H4 (cell line): ENCODE results near the gene MAP4K4. TPM values are rescaled to one million over a fixed set of nuclear protein-coding genes. Genes with fewer than 3 reads are reported as not detected.

Experiments used
- DNase-seq: peaks from one replicate; pipeline ENCODE4 v3.0.0-alpha.2; 2015; ENCODE audit warnings: low spot score
- total RNA-seq: library from RNA; depleted of rRNA; stranded (reverse); fragments of >200 nt; shearing (Covaris generic); gene quantifications from 2 replicates; pipeline ENCODE4 v1.2.3, GENCODE V29; 2014

Gene MAP4K4
- total RNA-seq, 1 experiment from 2014 or later, result 26.4 TPM

DNA sequence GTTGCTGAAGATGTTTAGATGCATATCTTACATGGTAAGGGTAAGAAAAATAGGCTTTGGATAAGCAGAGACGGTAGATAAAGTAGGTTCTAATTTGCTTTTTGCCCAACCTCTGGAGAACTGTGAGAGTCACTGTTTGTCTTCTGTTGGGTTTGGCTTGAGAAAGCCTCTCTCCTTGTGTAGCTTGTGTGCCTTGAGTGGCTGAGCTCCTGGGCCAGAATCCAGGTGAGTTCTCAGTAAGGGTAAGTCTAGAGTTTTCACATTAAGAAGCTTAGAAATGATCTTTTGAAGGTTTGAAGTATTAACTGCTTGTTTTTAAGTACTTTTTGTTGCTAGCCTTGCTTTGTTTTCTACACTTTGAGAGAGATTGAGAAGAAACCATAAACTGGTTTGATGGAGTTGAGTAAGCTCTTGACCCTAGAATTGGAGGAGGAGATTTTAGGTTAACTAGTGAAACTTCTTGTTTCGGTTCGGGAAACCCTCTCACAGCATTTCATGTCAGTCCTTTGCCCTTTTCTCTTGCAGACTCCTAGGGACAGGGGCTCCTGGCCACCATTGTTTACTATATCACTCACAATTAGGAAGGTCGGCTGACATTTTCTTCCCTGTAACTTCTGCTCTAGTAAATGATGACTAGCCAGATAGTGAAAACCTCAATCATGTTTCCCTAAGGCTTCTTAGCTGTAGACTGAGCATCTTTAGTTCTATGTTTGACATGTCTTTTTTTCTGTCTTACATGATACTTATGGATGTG is 26.0 kb downstream of the MAP4K4 start:
- DNase-seq, result no peak

DNA sequence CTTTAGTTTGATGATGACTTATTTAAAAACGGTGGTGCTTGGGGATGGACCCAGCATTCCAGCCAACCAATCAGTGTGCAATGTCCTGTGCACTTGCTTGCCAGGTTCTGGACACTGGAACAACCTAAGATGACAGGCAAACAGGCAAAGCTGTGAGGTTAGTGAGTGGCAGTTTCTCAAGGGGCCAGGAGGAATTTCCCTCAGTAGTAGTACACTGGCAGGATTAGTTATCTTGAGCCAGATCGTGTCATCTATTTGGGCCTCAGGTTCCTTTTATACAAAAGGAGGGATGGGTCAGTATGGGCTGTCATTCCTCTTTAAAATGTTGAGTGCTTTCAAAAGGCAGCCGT is 26.6 kb downstream of the MAP4K4 start:
- DNase-seq, result no peak

DNA sequence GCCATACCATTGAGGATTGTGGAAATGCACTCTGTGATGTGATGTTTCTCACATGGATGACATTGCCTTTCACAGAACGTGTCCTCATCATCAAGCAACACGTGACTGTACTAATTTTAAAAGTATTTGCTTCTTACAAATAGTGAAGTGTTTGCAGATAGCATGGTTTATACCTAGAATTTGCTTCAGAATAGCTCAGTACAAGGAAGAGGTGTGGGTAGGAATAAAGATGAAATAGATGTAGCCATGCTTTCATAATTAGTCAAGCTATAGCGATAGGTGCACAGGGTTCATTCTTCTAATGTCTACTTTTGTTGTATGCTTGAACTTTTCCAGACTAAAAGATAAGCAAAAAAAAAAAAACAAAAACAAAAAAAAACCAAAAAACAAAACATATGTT is 27.5 kb downstream of the MAP4K4 start:
- DNase-seq, result no peak

DNA sequence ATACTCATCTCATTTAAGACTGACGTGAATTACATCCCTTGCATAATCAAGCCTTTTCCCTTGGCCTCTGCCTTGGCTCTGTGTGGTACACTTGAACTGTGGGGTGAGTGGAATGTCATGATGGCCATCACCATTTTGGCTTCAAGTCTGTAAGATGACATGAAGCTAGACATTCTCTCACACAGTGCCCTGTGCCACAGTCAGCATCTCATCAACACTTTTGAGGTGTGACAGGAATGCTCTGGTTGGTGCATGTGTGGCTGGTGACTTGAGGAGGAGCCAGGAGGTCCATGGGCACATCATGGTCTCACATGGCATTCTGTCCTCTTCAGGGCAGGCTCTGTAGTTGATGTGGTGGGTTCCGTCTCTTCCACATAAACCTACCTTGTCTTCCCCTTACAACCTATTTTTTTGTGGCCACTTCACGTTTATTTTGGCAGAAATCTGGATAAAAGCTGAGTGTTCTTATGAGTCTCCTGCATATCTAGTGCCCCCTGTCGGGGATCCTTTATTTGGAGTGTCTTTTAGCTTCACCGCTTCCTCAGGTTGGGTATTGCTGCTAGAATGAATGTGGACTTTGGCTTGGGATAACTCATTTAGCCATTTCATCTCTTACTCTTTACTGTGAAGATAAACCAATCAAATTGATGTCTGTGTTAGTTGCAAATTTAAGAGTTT is 28.1 kb downstream of the MAP4K4 start:
- DNase-seq, result no peak

GRCh38 chr2:101728865-101729264 is 31.4 kb downstream of the MAP4K4 start:
- DNase-seq, result no peak

DNA sequence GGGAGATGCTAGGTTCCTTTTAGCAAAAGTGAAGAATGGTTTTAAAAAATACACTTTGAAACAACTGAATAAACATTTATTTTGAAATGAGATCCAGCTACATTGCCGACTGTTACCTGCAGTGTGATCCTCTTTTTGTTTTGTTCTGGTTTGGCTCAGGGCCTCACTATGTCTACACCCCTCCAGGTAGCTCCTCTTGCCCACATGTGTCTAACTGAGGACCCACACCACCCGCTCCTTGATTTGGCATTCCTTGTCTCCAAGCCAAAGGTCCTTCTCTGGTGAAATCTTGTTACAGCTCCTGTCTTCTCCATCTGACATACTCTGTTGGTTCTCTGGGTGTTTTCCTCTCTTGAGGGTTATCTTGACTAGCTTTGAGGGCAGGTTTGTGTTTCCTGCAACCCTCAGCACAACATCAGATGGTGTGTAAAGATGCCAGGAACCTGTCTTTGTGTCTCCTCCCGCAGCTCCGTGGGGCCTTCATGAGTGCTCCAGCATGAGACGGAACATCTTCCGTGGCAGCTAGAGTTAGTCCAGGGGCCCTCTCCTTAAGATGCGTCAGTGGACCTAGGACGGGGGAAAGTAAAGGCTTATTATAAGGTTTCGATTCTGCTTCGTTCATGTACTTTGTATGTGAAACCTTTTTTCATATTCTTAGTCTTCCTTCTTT is 32.1 kb downstream of the MAP4K4 start:
- DNase-seq, result no peak

- DNase-seq, result no peak
These were observed 33.9 kb downstream of the MAP4K4 start for GRCh38 chr2:101731221-101732054.

GRCh38 chr2:101732199-101732598 is 34.7 kb downstream of the MAP4K4 start:
- peak; percentile 36 for DNase-seq

GRCh38 chr2:101732773-101733256 is 35.3 kb downstream of the MAP4K4 start:
- no peak for DNase-seq

DNA sequence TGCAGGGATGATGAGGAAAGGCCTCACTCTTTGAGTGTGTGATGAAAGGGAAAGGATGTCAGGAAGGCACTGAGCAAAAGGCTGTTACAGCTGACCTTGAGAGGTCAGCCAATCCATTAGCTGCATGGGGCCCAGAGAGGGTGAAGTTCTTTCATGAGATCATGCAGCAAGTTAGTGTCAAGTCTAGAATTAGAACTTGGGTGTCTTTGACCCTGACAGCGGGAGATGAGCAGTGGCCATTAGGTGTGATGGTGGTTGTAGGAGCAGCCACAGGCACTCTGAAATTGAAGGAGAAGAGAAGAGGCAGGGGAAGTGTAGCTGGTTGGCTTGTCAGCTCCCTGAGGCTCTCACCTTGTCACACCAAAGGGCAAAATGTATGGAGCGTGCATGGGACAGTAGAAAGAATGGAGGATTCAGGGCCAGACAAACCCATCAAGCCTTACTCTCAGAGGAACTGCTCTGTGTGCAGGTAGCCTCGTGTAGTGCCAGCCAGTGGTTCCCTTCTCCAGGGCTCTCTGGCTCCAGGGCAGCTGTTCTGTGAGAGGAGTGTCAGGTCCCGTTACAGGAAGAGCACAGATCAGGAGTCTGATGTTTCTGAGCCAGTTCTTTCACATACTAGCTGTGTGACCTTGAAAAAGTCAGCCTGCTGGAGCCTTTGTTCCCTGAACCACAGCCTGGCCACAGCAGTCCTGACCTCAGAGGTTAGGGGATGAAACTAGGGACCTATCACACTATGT is 35.9 kb downstream of the MAP4K4 start:
- DNase-seq, result no peak

- DNase-seq, result no peak
These were observed 37.1 kb downstream of the MAP4K4 start for GRCh38 chr2:101734505-101735165.

GRCh38 chr2:101735166-101735533 is 37.6 kb downstream of the MAP4K4 start:
- DNase-seq, result no peak

- DNase-seq, result no peak
These were observed 38.7 kb downstream of the MAP4K4 start for GRCh38 chr2:101736233-101736632.

DNA sequence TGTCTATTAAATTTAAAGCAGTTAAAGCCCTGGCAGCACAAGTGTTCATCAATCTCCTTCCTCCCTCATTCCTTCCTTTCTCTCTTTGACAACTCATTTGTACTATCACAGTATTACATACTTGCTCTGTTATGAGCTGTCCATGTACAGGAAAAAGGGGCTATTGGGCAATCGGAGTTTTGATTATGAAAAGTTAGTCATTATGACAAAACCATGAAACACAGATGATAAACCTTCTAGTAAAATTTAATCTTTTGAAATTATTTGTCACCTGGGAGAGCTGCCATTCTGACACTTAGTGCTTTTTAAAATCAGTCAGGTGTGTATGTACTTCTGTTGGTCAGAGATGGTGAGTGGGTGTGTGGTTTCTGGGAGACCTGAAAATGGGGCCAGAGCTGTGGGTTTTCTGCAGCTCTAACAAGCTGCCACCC is 39.4 kb downstream of the MAP4K4 start:
- no peak for DNase-seq

DNA sequence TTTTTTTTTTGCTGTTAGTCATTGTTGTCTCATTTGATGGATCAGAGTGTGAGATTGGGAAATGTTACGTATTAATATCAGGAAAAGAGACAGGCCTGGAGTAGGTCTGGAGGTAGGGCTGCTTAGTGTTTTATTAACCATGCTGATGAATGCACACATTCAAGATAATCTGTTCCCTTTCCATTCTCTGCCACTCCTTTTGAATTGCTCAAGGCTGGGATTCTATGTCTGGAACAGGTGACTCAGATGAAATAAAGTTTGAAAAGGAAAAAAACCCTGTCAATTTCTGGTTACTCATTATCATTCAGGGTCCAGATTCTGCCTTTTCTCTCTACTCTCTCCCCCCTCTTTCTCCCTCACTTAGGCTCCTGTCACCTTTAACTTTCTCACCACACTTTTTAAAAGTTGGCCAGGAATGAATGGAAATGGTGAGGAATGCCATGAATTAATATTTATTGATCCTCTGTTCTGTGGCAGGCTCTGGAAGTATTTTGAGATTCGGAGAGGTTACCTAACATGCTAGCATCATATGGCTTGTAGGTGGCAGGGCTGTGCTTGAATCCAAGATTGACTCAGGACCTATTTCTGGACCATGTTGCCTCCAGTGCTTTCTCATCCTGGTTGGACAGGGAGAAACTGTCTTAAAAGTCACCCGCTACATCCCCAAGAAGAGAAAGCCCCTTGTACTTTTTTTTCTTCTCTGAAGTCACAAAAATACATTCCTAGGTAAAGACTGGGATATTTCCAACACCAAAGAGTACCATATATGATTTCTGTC is 40.2 kb downstream of the MAP4K4 start:
- no peak for DNase-seq

- DNase-seq, result no peak
These were observed 41.1 kb downstream of the MAP4K4 start for GRCh38 chr2:101738649-101739048.

DNA sequence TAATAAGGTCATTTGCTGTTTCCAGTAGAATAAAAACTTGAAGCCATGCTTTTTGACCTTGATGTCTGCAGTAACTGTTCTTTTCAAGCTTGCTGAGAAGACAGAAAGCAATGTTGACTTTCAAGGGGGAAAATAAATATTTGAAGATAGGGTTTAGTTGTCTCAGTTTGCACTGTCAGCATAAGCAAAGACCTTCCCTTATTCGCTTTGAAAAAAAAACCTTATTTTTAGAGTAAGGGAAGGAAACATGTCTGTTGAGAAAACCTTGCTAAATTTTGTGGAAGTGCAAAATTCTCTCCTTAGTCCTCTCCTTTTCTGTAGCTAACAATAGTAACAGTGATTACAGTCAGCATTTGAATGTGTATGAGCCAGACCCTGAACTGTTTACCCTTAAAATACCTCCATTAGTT is 43.1 kb downstream of the MAP4K4 start:
- DNase-seq, result no peak

GRCh38 chr2:101741775-101742520 is 44.4 kb downstream of the MAP4K4 start:
- DNase-seq, result no peak

DNA sequence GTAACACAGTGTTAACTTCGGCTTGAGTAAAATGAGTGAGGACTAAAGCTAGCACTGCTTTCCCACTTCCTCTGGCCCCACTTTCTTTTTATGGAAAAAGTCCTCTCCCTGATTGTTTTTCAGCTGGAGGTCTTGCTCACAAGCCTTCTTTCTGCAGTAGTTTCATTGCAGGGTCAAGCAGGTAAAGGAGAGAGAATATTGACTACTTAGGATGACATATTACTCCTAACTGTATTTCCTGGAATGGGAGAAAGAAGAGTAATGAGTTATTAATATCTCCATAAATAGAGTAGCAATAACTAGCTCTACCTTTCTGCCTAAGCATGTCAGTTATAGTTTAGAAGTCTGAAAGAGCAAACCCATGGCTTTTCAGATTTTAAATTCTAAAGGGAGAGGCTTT is 45.0 kb downstream of the MAP4K4 start:
- no peak for DNase-seq
